ENCODE measurements around the gene SYK.

Gene SYK

GRCh38 chr9:90799271-90799852, 2.3 kb upstream of the SYK start:
- TF ChIP-seq REST (IDR thresholded peaks at IDR 0.05; ENCODE audit: insufficient read depth in 1 of 2, low read depth in 2 of 2, low read length in 2 of 2) (no peak), SIN3A (IDR thresholded peaks at IDR 0.05; ENCODE audit: borderline replicate concordance, insufficient read depth, low read length) (no peak), POLR2AphosphoS5 (IDR thresholded peaks at IDR 0.05; ENCODE audit: low read depth, low read length) (no peak), FOXP2 (optimal IDR thresholded peaks at IDR 0.05; ENCODE audit: borderline replicate concordance, extremely low read depth, extremely low read length, insufficient read depth) (no peak), TAF1 (IDR thresholded peaks at IDR 0.05; ENCODE audit: borderline replicate concordance, insufficient read depth, low read length) (no peak)

GRCh38 chr9:90801973-90802322, 329 bp downstream of the SYK start:
- TF ChIP-seq POLR2AphosphoS5 (IDR thresholded peaks at IDR 0.05; ENCODE audit: low read depth, low read length) = no peak
- TF ChIP-seq SIN3A (IDR thresholded peaks at IDR 0.05; ENCODE audit: borderline replicate concordance, insufficient read depth, low read length) = no peak
- TF ChIP-seq FOXP2 (optimal IDR thresholded peaks at IDR 0.05; ENCODE audit: borderline replicate concordance, extremely low read depth, extremely low read length, insufficient read depth) = no peak
- TF ChIP-seq REST (IDR thresholded peaks at IDR 0.05; ENCODE audit: insufficient read depth in 1 of 2, low read depth in 2 of 2, low read length in 2 of 2) = no peak
- no peak for TF ChIP-seq TAF1 (IDR thresholded peaks at IDR 0.05; ENCODE audit: borderline replicate concordance, insufficient read depth, low read length)

GRCh38 chr9:90802386-90802985, 867 bp downstream of the SYK start:
- no peak for TF ChIP-seq SIN3A (IDR thresholded peaks at IDR 0.05; ENCODE audit: borderline replicate concordance, insufficient read depth, low read length)
- no peak for TF ChIP-seq REST (IDR thresholded peaks at IDR 0.05; ENCODE audit: insufficient read depth in 1 of 2, low read depth in 2 of 2, low read length in 2 of 2)
- no peak for TF ChIP-seq FOXP2 (optimal IDR thresholded peaks at IDR 0.05; ENCODE audit: borderline replicate concordance, extremely low read depth, extremely low read length, insufficient read depth)
- no peak for TF ChIP-seq TAF1 (IDR thresholded peaks at IDR 0.05; ENCODE audit: borderline replicate concordance, insufficient read depth, low read length)
- TF ChIP-seq POLR2AphosphoS5 (IDR thresholded peaks at IDR 0.05; ENCODE audit: low read depth, low read length) = no peak

- no peak for TF ChIP-seq SIN3A (IDR thresholded peaks at IDR 0.05; ENCODE audit: borderline replicate concordance, insufficient read depth, low read length)
- TF ChIP-seq TAF1 (IDR thresholded peaks at IDR 0.05; ENCODE audit: borderline replicate concordance, insufficient read depth, low read length) = no peak
- TF ChIP-seq FOXP2 (optimal IDR thresholded peaks at IDR 0.05; ENCODE audit: borderline replicate concordance, extremely low read depth, extremely low read length, insufficient read depth) = no peak
- TF ChIP-seq POLR2AphosphoS5 (IDR thresholded peaks at IDR 0.05; ENCODE audit: low read depth, low read length) = no peak
- no peak for TF ChIP-seq REST (IDR thresholded peaks at IDR 0.05; ENCODE audit: insufficient read depth in 1 of 2, low read depth in 2 of 2, low read length in 2 of 2)
Observed at GRCh38 chr9:90803860-90804593, 2.4 kb downstream of the SYK start.

Data from PFSK-1 (cell line).